Endothelial cell of umbilical vein (primary cell): ENCODE measurements around the gene ULK1.

Source experiments
- CTCF ChIP-seq, 2 donors: IDR thresholded peaks; 1 replicate in 1 of 2; 2 replicates in 1 of 2; pipeline ENCODE4 v1.5.1; 2011; ENCODE audit warnings: low read length in 2 of 2, mild to moderate bottlenecking in 2 of 2, moderate library complexity in 2 of 2, control low read depth in 1 of 2, inconsistent platforms in 1 of 2, low read depth in 1 of 2; ENCODE audit not compliant: insufficient read depth in 1 of 2; ENCODE audit errors: extremely low read depth in 1 of 2
- EZH2 ChIP-seq: IDR thresholded peaks from 2 replicates; pipeline ENCODE4 v1.6.1; 2012; ENCODE audit warnings: borderline replicate concordance, low read depth, mild to moderate bottlenecking, moderate library complexity, low read length, inconsistent platforms; ENCODE audit not compliant: severe bottlenecking
- POLR2A ChIP-seq: IDR thresholded peaks from 2 replicates; pipeline ENCODE4 v1.6.1; 2012; ENCODE audit warnings: low read depth, mild to moderate bottlenecking, control low read depth, low read length

- TF ChIP-seq CTCF (IDR thresholded peaks at IDR 0.05; ENCODE audit: extremely low read depth in 1 of 2, insufficient read depth in 1 of 2, low read depth in 1 of 2, low read length in 2 of 2) (no peak), POLR2A (no peak), EZH2 (no peak)
Observed at GRCh38 chr12:131901431-131902331, 7.3 kb downstream of the ULK1 start.
